H1 (cell line): ENCODE measurements around the gene BABAM1. TPM values are rescaled to one million over a fixed set of nuclear protein-coding genes. Genes with fewer than 3 reads are reported as not detected.

ENCODE experiments used
- ASH2L ChIP-seq: fragments of 200-600, 300-600 bp; sonication (generic); IDR thresholded peaks from one replicate; pipeline ENCODE4 v1.7.1; 2017; ENCODE audit warnings: low read length
- BCL11A ChIP-seq, 2 experiments: IDR thresholded peaks; one replicate each; pipeline ENCODE4 v1.6.1; 2011; ENCODE audit warnings: low read depth in 2 of 2, low read length in 2 of 2, mild to moderate bottlenecking in 2 of 2
- BRCA1 ChIP-seq: IDR thresholded peaks from 2 replicates; pipeline ENCODE4 v1.6.1; 2012; ENCODE audit warnings: low read depth, low read length, improper control_type of control experiment
- CBX8 ChIP-seq: fragments of 300-800, 300-1000 bp; sonication (generic); IDR thresholded peaks from 2 replicates; pipeline ENCODE4 v1.7.1; 2016; ENCODE audit warnings: low read depth, low read length, borderline replicate concordance
- CEBPB ChIP-seq: IDR thresholded peaks from 2 replicates; pipeline ENCODE4 v1.6.1; 2012; ENCODE audit warnings: low read depth, low read length
- CHD2 ChIP-seq: IDR thresholded peaks from 2 replicates; pipeline ENCODE4 v1.6.1; 2012; ENCODE audit warnings: low read length, improper control_type of control experiment
- GTF2F1 ChIP-seq: IDR thresholded peaks from 2 replicates; pipeline ENCODE4 v1.6.1; 2012; ENCODE audit warnings: low read depth, low read length, improper control_type of control experiment, borderline replicate concordance
- HDAC2 ChIP-seq, 2 experiments: fragments of 300-600 bp in 1 of 2; sonication (generic) in 1 of 2; IDR thresholded peaks; 2 replicates each; pipeline ENCODE4 v1.6.1; 2011 to 2012; ENCODE audit warnings: low read depth in 2 of 2, low read length in 2 of 2, mild to moderate bottlenecking in 2 of 2, moderate library complexity in 2 of 2, borderline replicate concordance in 1 of 2, inconsistent platforms in 1 of 2
- JUND ChIP-seq: IDR thresholded peaks from 2 replicates; pipeline ENCODE4 v1.6.1; 2011; ENCODE audit warnings: mild to moderate bottlenecking, improper control_type of control experiment, low read length
- POLR2A ChIP-seq, 2 experiments: IDR thresholded peaks; 1 replicate in 1 of 2; 2 replicates in 1 of 2; pipeline ENCODE4 v1.6.1; 2011; ENCODE audit warnings: low read depth in 2 of 2, low read length in 2 of 2, mild to moderate bottlenecking in 2 of 2; ENCODE audit errors: control extremely low read depth in 1 of 2
- POLR2AphosphoS5 ChIP-seq: IDR thresholded peaks from 2 replicates; pipeline ENCODE4 v1.6.1; 2011; ENCODE audit warnings: low read depth, low read length
- RAD21 ChIP-seq, 2 experiments: IDR thresholded peaks in 1 of 2; conservative IDR thresholded peaks in 1 of 2; 2 replicates each; pipeline ENCODE4 v1.6.1; 2011; ENCODE audit warnings: low read depth in 2 of 2, low read length in 2 of 2, improper control_type of control experiment in 1 of 2, inconsistent platforms in 1 of 2, mild to moderate bottlenecking in 1 of 2, moderate library complexity in 1 of 2
- RFX5 ChIP-seq: IDR thresholded peaks from 2 replicates; pipeline ENCODE4 v1.6.1; 2011; ENCODE audit warnings: low read depth, low read length, improper control_type of control experiment, borderline replicate concordance
- RXRA ChIP-seq: IDR thresholded peaks from 2 replicates; pipeline ENCODE4 v1.6.1; 2011; ENCODE audit warnings: low read depth, mild to moderate bottlenecking, low read length, moderate library complexity; ENCODE audit not compliant: insufficient read depth
- SIN3A ChIP-seq, 2 experiments: IDR thresholded peaks in 1 of 2; conservative IDR thresholded peaks in 1 of 2; 2 replicates each; pipeline ENCODE4 v1.6.1; 2011 to 2012; ENCODE audit warnings: low read length in 2 of 2, improper control_type of control experiment in 1 of 2, low read depth in 1 of 2, mild to moderate bottlenecking in 1 of 2
- SIRT6 ChIP-seq: IDR thresholded peaks from one replicate; pipeline ENCODE4 v1.7.1; 2012; ENCODE audit warnings: low read length, inconsistent platforms
- SP2 ChIP-seq: IDR thresholded peaks from 2 replicates; pipeline ENCODE4 v1.6.1; 2012; ENCODE audit warnings: mild to moderate bottlenecking, low read length, inconsistent platforms
- SRF ChIP-seq: IDR thresholded peaks from 2 replicates; pipeline ENCODE4 v1.6.1; 2011; ENCODE audit warnings: mild to moderate bottlenecking, low read depth, low read length, moderate library complexity
- TAF1 ChIP-seq: IDR thresholded peaks from 2 replicates; pipeline ENCODE4 v1.6.1; 2011; ENCODE audit warnings: mild to moderate bottlenecking, low read depth, low read length
- TBP ChIP-seq: IDR thresholded peaks from 2 replicates; pipeline ENCODE4 v1.6.1; 2011; ENCODE audit warnings: low read depth, low read length, improper control_type of control experiment
- TCF12 ChIP-seq: IDR thresholded peaks from 2 replicates; pipeline ENCODE4 v1.6.1; 2011; ENCODE audit warnings: low read depth, mild to moderate bottlenecking, low read length
- YY1 ChIP-seq: IDR thresholded peaks from 2 replicates; pipeline ENCODE4 v1.6.1; 2011; ENCODE audit warnings: low read depth, mild to moderate bottlenecking, low read length
- polyA plus RNA-seq, 7 experiments: library from polyadenylated mRNA; depleted of rRNA in 3 of 7; stranded (reverse) in 5 of 7; unstranded in 2 of 7; fragments of >200 nt in 5 of 7; fragments of 200-250 nt in 2 of 7; gene quantifications; 1 replicate in 5 of 7; 2 replicates in 1 of 7; 4 replicates in 1 of 7; pipeline versions ENCODE4 v1.2.1 to v1.2.3, GENCODE V29; 2011 to 2013; ENCODE audit warnings: missing spikeins in 2 of 7, mixed read lengths in 2 of 7
- total RNA-seq: library from RNA; stranded (reverse); fragmentation: NEBNext Ultra II Directional; extraction: Animal tissue kit (Norgen Biotek cat#: 25700); gene quantifications from 2 replicates; pipeline ENCODE4 v1.2.1, GENCODE V29; 2021
- TF ChIP-seq, protein P1 (sequence below): IDR thresholded peaks from 2 replicates; pipeline ENCODE4 v1.6.1; 2012; ENCODE audit warnings: inconsistent platforms
- TF ChIP-seq, protein P2 (sequence below): IDR thresholded peaks from 2 replicates; pipeline ENCODE4 v1.6.1; 2011; ENCODE audit warnings: low read length, improper control_type of control experiment

The BABAM1 gene
- total and polyA plus RNA-seq, 2 of the 8 experiments (the other 6 are each of a cell fraction or from before 2014, with no cell fraction given) = 127 to 133 TPM

DNA sequence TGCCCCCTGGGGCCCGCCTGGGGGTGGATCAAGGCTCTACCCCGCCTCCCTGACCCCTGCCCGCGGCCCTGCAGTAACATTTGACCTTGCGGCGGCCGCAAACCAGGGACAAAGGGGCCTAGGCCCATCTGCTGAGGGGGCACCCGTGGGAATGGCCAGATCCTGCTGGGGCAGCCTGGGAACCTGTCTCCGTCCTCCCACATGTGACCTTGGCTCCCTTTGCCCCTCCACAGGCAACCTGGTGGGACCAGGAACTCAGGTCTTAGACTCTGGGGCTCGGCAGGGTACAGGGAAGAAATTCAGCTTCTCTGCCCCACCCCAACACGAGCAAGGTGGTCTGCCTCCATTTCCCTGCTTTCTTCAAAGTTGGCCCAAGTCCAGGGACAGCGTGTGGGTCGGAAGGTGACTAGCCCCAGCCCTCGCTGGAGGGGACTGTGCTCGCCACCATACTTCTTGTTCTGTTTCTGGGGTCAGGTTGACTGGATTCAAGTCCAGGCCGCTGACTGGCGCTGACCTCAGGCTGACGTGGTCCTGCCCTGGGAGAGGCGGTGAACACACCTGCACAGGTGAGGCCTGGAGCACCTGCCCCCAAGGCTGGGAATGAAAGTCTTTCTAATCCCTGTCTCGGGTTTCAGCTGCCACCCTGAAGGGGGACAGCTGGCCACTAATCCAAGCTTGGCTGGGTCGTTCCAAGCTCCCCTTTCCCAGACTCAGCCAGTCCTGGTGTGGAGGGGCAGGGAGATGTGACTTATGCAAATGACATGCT lies 19.0 kb upstream of the BABAM1 start (continued):
- TF ChIP-seq RXRA (0 out of 2 replicates have a peak, but pooled peaks have one; percentile 38), CHD2 (no peak), ASH2L (no peak), GTF2F1 (no peak), CBX8 (no peak), RFX5 (no peak), TCF12 (peak; percentile 87), BRCA1 (no peak), SP2 (no peak), TBP (peak; percentile 27; the same call in 1 of the 2 replicates), YY1 (no peak), SRF (no peak), CEBPB (no peak), TAF1 (peak; percentile 58; the same call in 1 of the 2 replicates), BCL11A (IDR thresholded peaks at IDR 0.05; ENCODE audit: low read depth in 2 of 2, low read length in 2 of 2) (no peak), JUND (no peak), HDAC2 (IDR thresholded peaks at IDR 0.05; ENCODE audit: borderline replicate concordance in 1 of 2, low read depth in 2 of 2, low read length in 2 of 2) (no peak), SIN3A (conservative IDR thresholded peaks at IDR 0.05 in 1 of 2, IDR thresholded peaks at IDR 0.05 in 1 of 2; ENCODE audit: low read depth in 1 of 2, low read length in 2 of 2) (peak; percentile 71 to 78; a peak in 2 of 4 replicates), RAD21 (IDR thresholded peaks at IDR 0.05 in 1 of 2, conservative IDR thresholded peaks at IDR 0.05 in 1 of 2; ENCODE audit: low read depth in 2 of 2, low read length in 2 of 2) (no peak), SIRT6 (no peak), POLR2AphosphoS5 (peak; percentile 74; the same call in 1 of the 2 replicates), POLR2A (IDR thresholded peaks at IDR 0.05; ENCODE audit: control extremely low read depth in 1 of 2, low read depth in 2 of 2, low read length in 2 of 2) (peak in 1 of 2 experiments; percentile 67; a peak in 2 of 3 replicates)
- TF ChIP-seq, protein P1, sequence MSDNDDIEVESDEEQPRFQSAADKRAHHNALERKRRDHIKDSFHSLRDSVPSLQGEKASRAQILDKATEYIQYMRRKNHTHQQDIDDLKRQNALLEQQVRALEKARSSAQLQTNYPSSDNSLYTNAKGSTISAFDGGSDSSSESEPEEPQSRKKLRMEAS = no peak
- TF ChIP-seq, protein P2, sequence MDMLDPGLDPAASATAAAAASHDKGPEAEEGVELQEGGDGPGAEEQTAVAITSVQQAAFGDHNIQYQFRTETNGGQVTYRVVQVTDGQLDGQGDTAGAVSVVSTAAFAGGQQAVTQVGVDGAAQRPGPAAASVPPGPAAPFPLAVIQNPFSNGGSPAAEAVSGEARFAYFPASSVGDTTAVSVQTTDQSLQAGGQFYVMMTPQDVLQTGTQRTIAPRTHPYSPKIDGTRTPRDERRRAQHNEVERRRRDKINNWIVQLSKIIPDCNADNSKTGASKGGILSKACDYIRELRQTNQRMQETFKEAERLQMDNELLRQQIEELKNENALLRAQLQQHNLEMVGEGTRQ = no peak
